ENCODE measurements around the gene MAP3K4.

MAP3K4 gene

GRCh38 chr6:160991406-160992060 lies at the start of gene MAP3K4:
Gene MAP3K4, plus strand, starts transcription at chr6:160991769. Its CDS starts 163 bp downstream, at chr6:160991932.
- H3K27ac Mint-ChIP-seq = peak within 1 kb of the TSS; percentile 96
- peak; percentile 81 to 89 for DNase-seq (ENCODE audit: low spot score in 2 of 2)
- peaks cover 19% of the 10 kb centered on the region for H3K36me3 Mint-ChIP-seq
- ATAC-seq = peak; percentile 82
- H3K4me3 Mint-ChIP-seq = peak within 1 kb of the TSS; percentile 94
- H3K4me1 Mint-ChIP-seq = peaks cover 16% of the 10 kb centered on the region
- H3K9me3 Mint-ChIP-seq = no peaks in the 10 kb centered on the region

DNA sequence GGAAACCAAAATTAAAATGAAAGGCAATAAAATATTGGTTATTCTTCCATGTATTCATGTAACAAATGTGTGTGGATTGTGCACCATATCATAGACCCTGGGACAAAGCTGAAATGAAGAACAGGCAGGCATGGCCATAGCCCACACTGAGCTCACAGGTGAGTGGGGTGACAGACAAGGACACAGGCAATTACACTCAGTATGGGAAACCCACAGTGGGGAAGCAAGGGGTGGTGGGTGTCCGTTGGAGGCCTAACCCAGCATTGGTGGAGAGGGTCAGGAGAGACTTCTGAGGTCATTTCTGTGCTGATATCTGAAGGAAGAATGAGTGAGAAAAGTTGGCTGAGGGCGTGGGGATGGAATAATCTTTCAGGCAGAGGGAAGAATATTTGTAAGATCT lies 47.6 kb upstream of the MAP3K4 start:
- H3K4me1 Mint-ChIP-seq = no peaks in the 10 kb centered on the region
- H3K36me3 Mint-ChIP-seq = no peaks in the 10 kb centered on the region
- no peaks in the 10 kb centered on the region for H3K9me3 Mint-ChIP-seq
- no peak for ATAC-seq
- H3K4me3 Mint-ChIP-seq = no peak overlapping the region
- DNase-seq (ENCODE audit: low spot score in 2 of 2) = no peak
- H3K27ac Mint-ChIP-seq = no peak overlapping the region

GRCh38 chr6:160945516-160946177 lies 45.9 kb upstream of the MAP3K4 start:
- ATAC-seq = no peak
- Mint-ChIP-seq H3K9me3 (no peaks in the 10 kb centered on the region), H3K4me1 (no peaks in the 10 kb centered on the region), H3K4me3 (no peak overlapping the region), H3K36me3 (no peaks in the 10 kb centered on the region), H3K27ac (no peak overlapping the region)
- no peak for DNase-seq (ENCODE audit: low spot score in 2 of 2)

DNA sequence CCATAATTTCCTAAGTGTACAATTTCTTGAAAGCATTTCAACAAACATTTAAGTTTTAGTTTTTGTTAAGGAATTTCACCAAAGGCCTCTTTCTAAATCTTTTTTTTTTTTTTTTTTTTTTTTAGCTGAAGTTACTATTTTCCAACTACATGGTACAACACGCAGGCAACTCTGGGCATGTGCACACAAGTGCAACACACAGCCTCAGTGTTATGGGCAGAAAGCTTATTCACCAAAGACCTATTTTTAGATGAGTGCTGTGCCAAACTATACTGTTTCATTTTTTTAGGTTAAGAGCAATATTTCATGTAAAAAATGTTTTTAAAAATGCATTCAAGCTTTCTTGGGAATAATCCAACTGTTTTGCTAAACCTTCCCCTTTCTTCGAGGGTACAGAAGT lies 42.0 kb upstream of the MAP3K4 start:
- Mint-ChIP-seq H3K4me3 (no peak overlapping the region), H3K27ac (no peak overlapping the region), H3K4me1 (no peaks in the 10 kb centered on the region), H3K9me3 (no peaks in the 10 kb centered on the region), H3K36me3 (no peaks in the 10 kb centered on the region)
- ATAC-seq (no peak), DNase-seq (ENCODE audit: low spot score in 2 of 2) (no peak)

- H3K36me3 Mint-ChIP-seq = no peaks in the 10 kb centered on the region
- no peak overlapping the region for H3K27ac Mint-ChIP-seq
- no peak overlapping the region for H3K4me3 Mint-ChIP-seq
- ATAC-seq = no peak
- no peaks in the 10 kb centered on the region for H3K9me3 Mint-ChIP-seq
- DNase-seq (ENCODE audit: low spot score in 2 of 2) = no peak
- no peaks in the 10 kb centered on the region for H3K4me1 Mint-ChIP-seq
Measured at GRCh38 chr6:160950507-160950906, 41.1 kb upstream of the MAP3K4 start.

- H3K4me1 Mint-ChIP-seq = no peaks in the 10 kb centered on the region
- no peak overlapping the region for H3K4me3 Mint-ChIP-seq
- no peaks in the 10 kb centered on the region for H3K36me3 Mint-ChIP-seq
- H3K27ac Mint-ChIP-seq = no peak overlapping the region
- H3K9me3 Mint-ChIP-seq = no peaks in the 10 kb centered on the region
- DNase-seq (ENCODE audit: low spot score in 2 of 2) (no peak), ATAC-seq (no peak)
Measured at GRCh38 chr6:160951187-160952030, 40.2 kb upstream of the MAP3K4 start.

DNA sequence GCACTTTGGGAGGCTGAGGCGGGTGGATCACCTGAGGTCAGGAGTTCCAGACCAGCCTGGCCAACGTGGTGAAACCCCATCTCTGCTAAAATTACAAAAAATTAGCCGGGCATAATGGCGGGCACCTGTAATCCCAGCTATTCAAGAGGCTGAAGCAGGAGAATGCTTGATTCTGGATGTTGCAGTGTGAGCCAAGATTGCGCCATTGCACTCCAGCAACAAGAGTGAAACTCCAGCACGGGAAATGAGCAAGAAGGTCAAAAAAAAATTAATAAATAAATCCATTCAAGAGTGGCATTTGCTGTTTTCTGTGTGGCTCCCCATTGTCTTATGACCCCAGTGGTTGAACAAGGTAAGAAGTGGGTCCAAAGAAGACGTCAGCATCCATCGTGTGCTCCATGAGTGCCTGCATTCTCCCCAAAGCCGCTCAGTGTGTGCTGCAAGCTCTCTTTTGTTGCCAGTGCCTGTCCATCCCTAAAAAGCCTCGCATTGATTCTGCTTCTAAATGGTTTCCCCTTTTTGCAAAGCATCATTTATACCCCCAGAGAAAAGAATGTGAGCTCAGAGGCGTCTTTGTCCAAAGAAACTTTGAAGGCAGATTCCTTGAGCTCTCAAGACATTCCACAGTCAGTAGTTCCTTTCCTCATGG lies 38.8 kb upstream of the MAP3K4 start:
- DNase-seq (ENCODE audit: low spot score in 2 of 2) (no peak), ATAC-seq (no peak)
- H3K4me1 Mint-ChIP-seq = no peaks in the 10 kb centered on the region
- no peak overlapping the region for H3K4me3 Mint-ChIP-seq
- H3K36me3 Mint-ChIP-seq = no peaks in the 10 kb centered on the region
- no peaks in the 10 kb centered on the region for H3K9me3 Mint-ChIP-seq
- H3K27ac Mint-ChIP-seq = no peak overlapping the region

DNA sequence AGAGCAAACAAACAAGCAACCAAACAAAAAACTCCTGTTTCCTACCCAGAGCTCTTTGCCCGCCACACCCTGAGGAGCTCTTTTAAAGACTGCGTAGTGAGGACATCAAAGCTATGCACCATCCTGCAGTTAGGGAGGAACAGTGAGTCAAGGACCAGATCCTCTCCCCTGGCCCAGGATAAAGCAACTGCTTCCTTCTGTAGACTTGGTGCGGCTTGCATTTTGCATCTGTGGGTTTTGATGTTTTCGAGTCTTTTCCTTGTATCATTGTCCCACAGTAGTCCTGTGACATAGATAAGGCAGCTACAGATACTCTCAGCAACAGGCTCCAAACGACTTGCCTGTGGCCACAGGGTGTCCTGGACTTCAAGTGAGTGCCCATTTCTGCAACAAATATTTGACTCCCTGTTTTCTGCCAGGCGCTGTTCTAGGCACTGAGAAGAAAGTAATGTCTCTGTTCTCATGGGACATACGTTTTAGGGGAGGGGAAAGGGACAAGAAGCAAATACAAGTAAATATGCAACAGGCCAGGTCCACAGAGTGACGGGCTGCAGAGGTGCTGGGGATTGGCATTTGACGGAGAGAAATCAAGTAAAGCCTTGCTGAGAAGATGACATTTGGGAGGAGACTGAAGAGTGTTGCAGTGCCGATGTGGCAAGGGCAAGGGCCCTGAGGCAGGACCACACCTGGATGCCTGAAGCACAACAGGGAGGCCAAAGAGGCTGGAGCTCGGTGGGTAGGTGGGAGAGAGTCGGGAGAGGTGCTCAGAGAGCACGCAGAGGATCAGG lies 35.9 kb upstream of the MAP3K4 start:
- DNase-seq (ENCODE audit: low spot score in 2 of 2) = peak in 1 of 2 donors; percentile 34
- no peak for ATAC-seq
- H3K36me3 Mint-ChIP-seq = no peaks in the 10 kb centered on the region
- H3K4me1 Mint-ChIP-seq = no peaks in the 10 kb centered on the region
- H3K9me3 Mint-ChIP-seq = no peaks in the 10 kb centered on the region
- H3K27ac Mint-ChIP-seq = no peak overlapping the region
- H3K4me3 Mint-ChIP-seq = no peak overlapping the region

- Mint-ChIP-seq H3K4me3 (no peak overlapping the region), H3K4me1 (no peaks in the 10 kb centered on the region), H3K36me3 (no peaks in the 10 kb centered on the region), H3K27ac (no peak overlapping the region), H3K9me3 (no peaks in the 10 kb centered on the region)
- ATAC-seq (no peak), DNase-seq (ENCODE audit: low spot score in 2 of 2) (peak in 1 of 2 donors; percentile 36)
Measured at GRCh38 chr6:160956300-160957035, 35.1 kb upstream of the MAP3K4 start.

DNA sequence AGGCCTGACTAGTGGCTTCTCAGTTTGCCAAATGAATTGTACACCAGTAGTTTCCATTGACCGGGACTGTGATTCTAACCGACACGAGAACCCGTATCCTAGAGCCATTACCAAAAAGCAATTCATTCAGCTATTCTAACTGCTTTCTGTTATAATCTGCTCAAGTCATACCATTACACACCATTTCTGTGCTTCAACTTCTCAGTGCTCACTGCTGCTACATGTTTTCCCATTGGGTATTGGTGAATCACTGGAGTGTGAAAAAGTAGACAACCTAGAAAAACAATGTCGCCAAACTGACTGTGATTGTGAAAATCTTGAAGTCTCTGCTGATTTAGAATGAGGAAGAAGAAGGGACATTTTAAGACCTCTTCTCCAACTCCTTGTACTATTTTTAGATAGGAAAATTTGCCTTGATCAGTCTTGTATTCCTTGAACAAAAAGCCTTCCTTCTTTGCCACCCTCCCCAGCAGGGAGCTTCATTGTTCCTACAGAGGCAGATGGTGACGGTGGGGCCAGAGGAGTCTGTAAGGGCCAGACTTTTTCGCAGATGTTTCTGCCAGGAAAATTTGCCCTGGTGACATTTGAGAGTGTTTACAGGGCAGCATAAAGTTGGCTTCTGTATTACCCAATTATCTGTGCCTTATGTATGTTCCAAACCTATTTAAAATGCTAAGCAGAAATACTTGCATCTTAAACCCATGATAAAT lies 31.7 kb upstream of the MAP3K4 start:
- DNase-seq (ENCODE audit: low spot score in 2 of 2) (no peak), ATAC-seq (no peak)
- Mint-ChIP-seq H3K9me3 (no peaks in the 10 kb centered on the region), H3K27ac (no peak overlapping the region), H3K36me3 (no peaks in the 10 kb centered on the region), H3K4me1 (no peaks in the 10 kb centered on the region), H3K4me3 (no peak overlapping the region)

DNA sequence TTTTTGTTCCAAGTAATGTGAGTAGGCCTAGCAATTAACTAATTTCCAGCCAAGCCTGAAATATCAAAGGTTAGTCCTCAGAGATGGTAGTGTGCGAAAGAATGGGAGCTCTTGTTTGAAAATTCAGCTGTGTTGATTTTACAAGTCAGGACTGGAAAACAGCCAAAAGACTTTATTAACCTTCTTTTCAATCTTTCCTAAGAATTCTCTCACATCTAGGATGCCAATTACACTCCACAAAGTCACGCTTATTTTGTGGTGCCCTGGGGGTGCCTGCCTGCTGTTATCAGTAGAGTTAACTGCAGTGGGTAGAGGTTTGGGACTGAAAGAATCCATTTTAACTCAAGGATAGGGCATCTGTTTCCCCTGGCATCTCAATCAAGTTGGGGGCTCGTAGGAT lies 30.7 kb upstream of the MAP3K4 start:
- Mint-ChIP-seq H3K27ac (no peak overlapping the region), H3K36me3 (no peaks in the 10 kb centered on the region), H3K9me3 (no peaks in the 10 kb centered on the region), H3K4me1 (no peaks in the 10 kb centered on the region), H3K4me3 (no peak overlapping the region)
- no peak for DNase-seq (ENCODE audit: low spot score in 2 of 2)
- no peak for ATAC-seq

- no peak for ATAC-seq
- H3K9me3 Mint-ChIP-seq = no peaks in the 10 kb centered on the region
- H3K4me3 Mint-ChIP-seq = no peak overlapping the region
- DNase-seq (ENCODE audit: low spot score in 2 of 2) = no peak
- no peaks in the 10 kb centered on the region for H3K36me3 Mint-ChIP-seq
- no peaks in the 10 kb centered on the region for H3K4me1 Mint-ChIP-seq
- H3K27ac Mint-ChIP-seq = no peak overlapping the region
Measured at GRCh38 chr6:160962835-160963623, 28.5 kb upstream of the MAP3K4 start.

- H3K4me1 Mint-ChIP-seq = no peaks in the 10 kb centered on the region
- no peak for ATAC-seq
- DNase-seq (ENCODE audit: low spot score in 2 of 2) = no peak
- no peaks in the 10 kb centered on the region for H3K9me3 Mint-ChIP-seq
- H3K4me3 Mint-ChIP-seq = no peak overlapping the region
- no peaks in the 10 kb centered on the region for H3K36me3 Mint-ChIP-seq
- no peak overlapping the region for H3K27ac Mint-ChIP-seq
Measured at GRCh38 chr6:160963651-160964050, 27.9 kb upstream of the MAP3K4 start.

Measured in stimulated activated effector memory CD8-positive, alpha-beta T cell treated with anti-CD3 and anti-CD28 coated beads, Interleukin-12 subunit alpha, Interleukin-12 subunit beta, amount 100 ng/mL, for 72 hours (primary cell).